AG08395 (cell line): ENCODE measurements around the gene CCDC126.
"Not testable (repeated sequence)": the region's sequence is repeated elsewhere in the genome, so short reads cannot be mapped to it uniquely, and the experiment has no call there.

ENCODE experiments used
- DNase-seq: peaks from one replicate; pipeline ENCODE4 v3.0.0; 2012; ENCODE audit warnings: mixed read lengths, low spot score

Gene CCDC126, protein sequence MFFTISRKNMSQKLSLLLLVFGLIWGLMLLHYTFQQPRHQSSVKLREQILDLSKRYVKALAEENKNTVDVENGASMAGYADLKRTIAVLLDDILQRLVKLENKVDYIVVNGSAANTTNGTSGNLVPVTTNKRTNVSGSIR

DNA sequence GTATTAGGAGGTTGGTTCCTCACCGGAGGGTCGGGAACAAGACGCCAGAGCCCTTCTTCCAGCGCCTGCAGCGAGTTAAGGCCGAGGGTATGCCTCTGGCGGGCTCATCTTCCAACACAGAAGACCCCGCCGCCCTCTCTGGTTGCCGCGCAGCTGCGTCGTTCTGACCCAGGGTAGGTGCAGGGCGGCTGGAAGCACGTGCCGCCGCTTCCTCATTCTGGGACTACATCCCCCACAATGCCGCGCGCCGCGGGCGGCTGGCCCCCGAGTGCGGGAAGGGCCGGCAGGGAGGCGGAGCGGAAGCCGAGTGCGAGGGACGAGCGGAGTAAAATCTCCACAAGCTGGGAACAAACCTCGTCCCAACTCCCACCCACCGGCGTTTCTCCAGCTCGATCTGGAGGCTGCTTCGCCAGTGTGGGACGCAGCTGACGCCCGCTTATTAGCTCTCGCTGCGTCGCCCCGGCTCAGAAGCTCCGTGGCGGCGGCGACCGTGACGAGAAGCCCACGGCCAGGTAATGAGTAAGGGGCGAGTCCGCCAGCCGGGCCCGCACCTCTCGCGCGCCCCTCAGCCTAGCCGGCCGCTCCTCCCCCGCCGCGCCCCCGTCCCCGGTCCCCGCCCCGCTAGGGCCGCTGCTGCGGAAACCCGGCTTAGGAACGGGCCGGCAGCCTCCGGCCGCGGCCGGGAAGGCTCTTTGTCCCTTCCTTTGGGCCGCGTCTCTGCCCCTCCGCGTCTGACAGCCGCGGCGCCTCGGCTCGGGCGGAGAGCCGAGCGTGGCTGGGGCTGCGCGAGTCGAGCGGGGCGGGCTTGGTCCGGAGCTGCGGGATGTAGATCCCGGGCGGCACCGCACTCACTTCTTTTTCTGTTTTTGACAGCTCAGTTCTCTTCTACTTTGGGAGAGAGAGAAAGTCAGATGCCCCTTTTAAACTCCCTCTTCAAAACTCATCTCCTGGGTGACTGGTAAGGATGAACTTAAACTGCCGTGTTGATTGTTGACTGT lies at the start of gene CCDC126:
TSS of gene CCDC126 (plus strand) at position 289 of the 998 bp plus-strand sequence. CDS start 13,934 bp downstream, outside the sequence.
- DNase-seq, result peak; percentile 94

DNA sequence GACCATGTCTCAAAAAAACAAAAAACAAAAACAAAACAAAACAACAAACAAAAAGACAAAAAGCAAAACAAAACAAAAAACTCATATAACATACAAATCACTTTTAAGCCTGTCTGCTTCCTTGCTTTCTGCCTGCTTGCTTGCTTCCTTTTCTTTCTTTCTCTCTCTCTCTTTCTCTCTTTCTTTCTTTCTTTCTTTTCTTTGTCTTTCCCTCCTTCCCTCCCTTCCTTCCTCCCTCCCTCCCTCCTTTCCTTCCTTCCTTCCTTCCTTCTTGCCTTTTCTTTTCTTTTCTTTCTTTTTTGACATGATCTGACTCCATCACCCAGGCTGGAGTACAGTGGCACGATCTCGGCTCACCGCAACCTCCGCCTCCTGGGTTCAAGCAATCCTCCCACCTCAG lies 49.5 kb upstream of the CCDC126 start:
- no peak for DNase-seq

DNA sequence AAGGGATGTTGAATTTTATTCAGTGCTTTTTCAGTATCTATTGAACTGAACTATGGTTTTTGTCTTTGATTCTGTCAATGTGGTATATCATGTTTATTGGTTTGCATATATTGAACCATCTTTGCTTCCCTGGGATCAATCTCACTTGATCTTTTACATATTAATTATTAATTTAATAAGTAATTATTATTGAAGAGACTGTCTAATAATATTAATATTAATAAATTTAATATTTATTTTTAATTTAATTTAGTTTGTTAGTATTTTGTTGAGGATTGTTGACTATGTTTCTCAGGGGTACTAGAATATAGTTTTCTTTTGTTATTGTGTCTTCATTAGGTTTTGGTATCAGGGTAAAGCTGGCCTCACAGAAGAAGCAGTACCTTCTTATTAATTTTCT lies 38.9 kb upstream of the CCDC126 start:
- no peak for DNase-seq

DNA sequence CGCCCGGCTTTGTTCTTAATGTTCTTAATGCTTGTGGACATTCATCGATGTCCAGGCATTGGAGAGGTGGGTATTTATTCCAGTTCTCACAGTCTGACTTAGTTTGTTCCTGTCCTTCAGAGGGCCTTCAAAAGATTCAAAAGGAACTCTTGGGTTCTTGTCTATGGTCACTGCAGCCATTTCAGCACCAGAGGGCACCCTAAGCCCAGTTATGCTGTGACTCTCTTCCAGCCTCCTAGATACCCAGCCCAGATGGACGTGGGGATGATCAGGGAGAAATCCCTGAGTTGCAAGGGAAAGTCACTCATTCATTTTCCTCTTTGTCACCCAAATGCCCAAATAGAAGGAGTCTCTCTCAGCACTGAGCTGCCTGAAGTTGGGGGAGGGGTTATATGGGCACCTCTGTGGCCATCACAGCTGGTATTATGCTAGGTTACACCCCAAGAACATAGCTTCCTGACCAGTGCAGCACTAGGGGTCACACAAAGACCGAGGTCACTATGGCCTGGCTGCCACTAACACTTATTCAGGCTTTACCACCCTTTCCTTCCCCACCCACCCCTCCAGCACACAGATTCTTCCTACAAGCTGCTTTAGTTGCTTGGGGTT lies 26.5 kb upstream of the CCDC126 start:
- DNase-seq, result peak; percentile 83

DNA sequence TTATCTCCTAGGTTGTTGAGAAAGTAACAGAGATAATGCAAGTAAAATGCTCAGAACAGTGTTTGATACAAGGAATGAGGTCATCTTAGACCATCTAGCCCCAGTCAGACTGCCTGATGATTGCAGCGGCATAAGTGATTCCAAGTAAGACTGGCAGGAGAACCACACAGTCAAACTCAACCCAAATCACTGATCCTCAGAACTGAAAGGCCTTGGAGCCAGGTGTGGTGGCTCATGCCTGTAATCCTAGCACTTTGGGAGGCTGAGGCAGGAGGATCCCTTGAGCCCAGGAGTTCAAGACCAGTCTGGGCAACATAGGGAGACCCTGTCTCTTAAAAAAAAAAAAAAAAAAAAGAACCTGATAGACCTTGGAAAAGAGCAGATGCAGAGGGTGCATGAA lies 15.2 kb upstream of the CCDC126 start:
- not testable (repeated sequence) for DNase-seq

DNA sequence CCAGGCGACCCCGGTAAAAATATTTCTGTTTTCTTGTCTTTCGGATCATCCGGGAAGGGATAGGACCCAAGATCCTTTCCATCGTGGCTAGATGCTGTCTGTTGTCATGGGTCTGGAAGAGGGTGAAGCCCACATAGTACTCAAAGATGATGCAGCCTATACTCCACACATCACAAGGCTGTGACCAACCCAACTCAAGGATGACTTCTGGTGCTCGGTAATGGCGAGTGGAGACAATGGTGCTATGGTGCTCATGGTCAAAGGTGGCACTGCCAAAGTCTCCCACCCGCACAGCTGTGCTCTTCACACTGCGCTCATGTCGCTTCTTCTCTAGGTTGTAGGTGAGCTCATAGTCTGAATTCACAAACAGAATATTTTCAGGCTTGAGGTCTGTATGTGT lies 11.9 kb upstream of the CCDC126 start:
- not testable (repeated sequence) for DNase-seq

DNA sequence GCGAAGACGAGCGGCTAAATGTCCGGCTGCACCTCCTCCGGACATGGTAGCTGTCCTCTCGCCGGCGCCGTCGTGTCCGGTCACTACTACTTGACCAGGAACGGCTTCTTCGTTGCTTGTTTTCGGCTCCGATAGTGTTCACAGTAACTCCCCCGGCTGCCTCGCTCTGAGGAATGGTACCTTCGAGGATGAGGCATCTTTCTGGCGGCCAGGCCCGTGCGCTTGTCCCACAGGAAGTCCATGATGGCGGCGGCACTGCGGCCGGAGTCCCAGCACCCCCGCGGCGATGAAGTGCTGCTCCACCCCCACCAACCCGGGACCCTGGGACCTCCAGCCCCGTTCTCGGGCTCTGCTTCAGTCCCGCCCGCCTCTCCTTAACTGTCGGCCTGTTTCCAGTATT lies 11.0 kb upstream of the CCDC126 start:
- DNase-seq, result no peak

DNA sequence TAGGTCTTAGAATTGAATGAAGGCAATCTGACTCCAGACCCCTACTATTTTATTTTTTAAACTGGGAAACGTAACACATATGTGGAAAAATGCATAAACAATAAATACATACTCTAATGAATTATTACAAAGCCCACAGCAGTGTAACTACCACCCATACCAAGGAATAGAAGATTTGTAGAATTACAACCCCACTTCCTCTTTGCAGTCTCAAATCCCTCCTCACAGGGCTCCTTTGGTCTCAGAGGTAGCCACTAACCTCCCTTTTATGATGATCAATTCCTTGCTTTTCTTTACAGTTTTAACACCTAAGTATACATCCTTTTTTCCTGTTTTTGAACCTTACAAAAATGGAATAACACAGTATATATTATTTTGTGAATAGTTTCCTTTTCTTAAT lies 6.7 kb upstream of the CCDC126 start:
- no peak for DNase-seq

DNA sequence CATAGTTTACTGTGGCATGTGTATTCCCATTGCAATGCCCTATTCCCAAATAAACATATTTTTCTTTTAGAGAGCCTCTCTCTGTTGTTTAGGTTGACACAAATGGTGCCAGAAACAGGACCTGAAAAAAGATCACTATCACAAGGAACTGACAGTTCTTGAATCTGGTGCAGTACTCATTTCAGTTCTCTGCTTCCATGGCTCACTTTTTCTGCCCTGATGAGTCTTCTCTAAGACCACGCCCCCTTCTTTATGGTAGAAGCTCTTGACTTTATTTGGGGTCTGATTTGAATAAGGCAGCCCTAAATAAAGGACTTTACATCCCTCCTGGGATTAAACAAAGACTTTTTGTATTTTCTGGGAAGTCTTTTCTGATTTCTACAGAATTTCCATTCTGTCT lies 3.5 kb upstream of the CCDC126 start:
- no peak for DNase-seq

DNA sequence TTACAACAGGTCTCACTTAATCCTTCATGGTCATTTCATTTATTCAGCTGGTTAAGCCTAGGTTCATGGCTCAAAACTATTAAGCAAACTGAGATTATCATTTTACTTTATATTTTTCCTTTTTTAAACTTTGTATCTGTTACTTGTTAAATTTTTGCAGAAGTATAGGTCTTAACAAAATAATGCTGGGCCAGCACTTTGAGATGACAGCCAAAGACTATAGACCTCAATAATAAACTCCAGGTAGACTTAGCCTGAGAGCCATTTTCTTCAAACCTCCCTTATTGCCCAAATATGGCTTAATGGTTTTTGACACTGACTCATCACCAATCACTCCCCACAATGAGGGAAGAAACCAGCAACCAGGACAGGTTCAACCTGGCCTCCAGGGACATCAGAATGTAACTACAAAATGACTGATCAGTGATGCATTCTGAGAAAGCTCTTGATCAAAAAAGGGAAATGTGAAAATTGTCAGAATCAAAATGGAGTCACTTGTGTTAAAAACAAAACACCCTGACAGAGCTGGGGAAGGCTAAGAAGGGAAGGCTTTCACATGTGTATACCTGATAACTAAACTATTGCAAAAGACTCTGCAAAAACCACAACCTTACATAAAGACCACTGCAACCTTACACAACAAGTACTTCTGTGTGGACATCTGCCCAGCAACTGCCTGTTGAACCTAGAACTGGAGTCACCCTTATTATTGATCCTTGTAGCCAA lies 2.1 kb upstream of the CCDC126 start:
- no peak for DNase-seq

DNA sequence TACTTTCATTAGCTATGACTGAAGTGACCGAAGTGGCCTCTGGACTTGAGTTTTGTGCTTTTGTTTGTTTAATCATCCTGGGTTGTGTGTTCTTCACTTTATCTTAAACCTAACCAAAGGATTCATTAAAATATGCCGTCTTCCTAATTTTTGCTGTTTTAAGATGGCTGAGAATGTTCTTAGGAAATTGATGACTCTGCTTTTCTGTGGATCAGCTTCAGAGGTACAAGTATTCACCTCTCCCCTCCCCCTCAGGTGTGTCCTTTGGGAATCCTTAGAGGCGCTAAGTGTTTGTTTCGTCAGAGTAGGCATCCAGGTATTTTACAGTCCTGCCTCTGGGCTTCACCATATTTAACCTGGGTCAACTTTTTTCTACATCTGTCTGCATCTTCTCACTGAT lies 1.1 kb downstream of the CCDC126 start:
- DNase-seq, result no peak

DNA sequence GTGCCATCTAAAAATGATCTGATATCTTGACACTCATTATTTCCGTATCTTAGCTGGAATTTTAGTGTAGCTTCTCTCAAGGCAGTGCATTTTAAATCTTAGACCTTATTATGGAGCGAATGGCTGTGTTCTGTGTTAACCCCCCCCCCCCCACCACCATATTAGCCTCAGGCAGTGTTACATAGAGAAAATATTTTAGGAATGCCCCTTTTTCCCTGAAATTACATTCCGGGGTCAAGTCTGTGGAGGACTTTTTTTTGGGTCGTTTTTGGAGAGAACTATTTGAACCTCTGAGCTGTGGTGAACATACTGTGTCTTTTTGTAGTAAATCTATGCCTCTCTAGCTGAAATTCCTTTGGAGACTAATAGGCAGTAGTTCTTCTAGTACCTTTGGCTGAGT lies 3.1 kb downstream of the CCDC126 start:
- peak; percentile 24 for DNase-seq

DNA sequence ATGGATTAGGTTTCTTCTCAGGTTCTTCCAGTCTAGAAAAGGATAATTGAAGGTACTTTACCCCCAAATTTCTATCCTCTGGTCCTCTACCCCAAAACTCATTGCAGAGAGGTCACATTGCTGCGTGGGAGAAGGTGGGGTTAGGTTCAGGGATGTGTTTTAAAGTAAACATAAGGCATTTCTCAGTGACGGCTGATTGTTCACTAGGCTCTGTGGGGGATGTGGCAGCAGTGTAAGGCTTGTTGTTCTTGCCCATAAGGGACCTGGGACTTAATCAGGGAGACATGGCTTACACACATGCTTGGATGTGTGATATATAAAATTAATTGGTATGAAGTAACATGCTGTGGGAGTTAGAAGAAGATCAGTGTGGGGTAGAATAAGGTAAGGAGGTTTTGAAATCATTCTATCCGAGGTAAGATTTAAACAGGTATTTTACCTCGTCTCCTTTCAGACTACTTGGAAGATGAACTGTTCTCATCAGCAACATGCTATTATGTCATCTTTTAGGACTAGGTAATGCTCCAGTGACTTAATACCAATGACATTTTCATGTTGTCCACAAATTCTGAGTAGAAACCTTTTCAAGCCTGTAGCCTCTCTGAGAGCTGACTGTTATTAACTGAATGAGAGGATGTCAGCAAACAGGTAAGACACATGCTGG lies 6.6 kb downstream of the CCDC126 start:
- no peak for DNase-seq

DNA sequence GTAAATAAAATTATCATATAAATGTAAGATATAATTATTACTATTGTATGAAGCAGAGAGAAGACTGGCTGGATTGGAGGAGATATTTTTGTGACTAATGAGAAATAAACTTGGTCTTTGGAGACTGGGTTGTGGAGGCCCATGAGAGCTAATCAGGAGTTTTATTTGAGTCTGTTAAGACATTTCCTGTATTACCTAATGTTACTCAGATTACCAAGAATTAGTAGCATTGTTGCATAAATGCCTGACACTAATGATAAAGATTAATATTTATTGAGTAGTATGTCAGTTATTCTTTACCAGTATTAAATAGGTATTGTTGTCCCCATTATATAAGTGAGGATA lies 7.1 kb downstream of the CCDC126 start:
- DNase-seq, result peak; percentile 11

DNA sequence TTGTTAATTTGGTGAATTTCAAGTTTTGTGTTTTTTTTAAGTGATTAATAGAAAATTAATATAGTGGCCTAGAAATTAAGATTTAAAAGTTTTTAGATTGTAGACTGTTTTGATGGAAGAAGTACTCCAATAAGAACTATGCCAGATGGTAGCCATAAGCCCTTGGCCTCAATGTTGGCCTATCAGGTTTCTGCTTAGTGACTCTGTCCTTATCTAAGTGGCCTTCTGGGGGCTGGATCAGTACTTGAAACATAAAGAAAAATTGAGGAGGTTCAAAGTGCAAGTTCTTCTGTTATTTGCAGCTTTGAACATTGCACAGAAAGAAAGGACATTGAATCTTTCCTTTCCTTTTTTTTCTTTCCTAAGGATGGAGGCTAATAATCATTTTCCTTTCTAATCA lies 9.9 kb downstream of the CCDC126 start:
- no peak for DNase-seq

DNA sequence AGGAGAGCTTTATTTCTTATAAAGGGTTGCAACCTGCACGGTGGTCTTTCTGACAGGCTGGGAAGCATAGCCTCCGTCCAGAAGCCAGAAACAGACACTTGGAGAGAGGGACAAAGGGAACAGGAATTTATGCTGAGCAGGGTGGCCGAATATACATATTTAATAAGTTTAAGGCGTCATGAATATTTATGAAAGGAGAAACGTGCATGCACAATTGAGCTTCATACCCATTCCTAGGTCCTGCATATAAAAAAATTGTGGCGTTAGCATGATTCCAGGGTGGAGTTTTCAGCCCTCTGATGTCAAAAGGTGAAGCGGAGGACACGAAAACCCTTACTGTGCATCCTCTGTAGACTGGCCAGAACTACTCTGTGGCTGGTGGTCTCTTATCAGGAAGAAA lies 10.7 kb downstream of the CCDC126 start:
- no peak for DNase-seq

DNA sequence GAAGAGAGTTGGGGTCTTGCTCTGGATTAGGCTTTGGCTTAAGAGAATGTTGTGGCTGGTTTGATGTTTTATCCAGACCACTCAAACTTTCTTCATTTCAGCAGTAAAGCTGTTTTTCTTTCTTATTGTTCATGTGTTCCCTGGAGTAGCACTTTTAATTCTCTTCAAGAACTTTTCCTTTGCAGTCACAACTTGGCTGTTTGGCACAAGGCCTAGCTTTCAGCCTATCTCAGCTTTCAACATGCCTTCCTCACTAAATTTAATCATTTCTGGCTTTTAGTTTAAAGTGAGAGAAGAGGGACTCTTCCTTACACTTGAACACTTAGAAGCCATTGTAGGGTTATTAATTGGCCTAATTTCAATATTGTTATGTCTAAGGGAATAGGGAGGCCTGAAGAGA lies 18.1 kb downstream of the CCDC126 start:
- no peak for DNase-seq

DNA sequence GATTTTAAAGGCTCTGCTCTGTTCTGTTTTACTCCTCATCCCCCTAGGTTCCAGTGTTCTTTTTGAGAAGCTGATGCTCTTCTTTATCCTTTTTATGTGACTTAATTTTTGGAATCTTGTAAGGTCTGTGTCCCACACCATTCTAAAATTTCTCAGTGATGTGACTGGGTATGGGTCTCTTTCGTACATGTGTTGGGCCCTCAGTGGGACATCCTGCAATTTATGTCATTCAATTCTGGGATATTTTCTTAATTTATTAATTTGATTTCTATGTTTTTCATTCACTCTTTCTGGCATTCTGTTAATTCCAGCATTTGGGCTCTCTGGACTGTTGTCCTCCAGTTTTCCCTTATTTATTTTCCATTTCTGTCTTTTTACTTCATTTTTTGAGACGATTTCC lies 19.4 kb downstream of the CCDC126 start:
- DNase-seq, result no peak

DNA sequence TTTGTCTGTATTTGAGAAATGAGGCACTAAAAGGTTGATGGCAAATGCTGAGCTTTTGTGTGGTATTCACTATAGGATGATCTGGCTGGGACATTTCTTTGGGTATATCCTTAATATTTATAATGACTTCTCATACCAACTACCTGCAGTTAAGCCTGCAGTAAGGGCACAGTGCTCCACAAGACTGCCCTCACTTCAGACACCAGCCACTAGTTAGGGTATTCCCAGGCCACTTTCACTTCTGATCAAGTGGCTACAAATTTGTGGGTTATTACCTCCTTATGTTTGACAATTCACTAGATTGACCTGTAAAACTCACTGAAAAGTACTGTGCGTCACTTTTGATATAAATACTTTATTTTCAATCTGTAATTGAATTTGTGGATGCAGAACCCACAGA lies 20.3 kb downstream of the CCDC126 start:
- DNase-seq, result no peak

DNA sequence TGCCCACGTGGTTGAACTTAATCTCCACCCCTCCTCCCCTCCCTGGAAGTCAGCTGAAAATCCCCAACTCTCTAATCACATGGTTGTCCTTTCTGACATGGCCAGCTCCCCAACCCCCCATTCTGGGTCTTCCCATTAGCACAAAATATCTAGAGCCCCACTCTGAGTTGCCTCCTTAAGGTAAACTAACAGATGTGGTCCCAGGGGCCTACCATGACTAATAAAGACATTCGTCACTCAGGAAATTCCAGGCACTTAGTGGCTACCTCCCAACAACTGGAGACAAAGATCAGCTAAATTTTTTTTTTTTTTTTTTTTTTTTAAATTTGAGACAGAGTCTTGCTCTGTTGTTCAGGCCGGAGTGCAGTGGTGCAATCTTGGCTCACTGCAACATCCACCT lies 21.1 kb downstream of the CCDC126 start:
- no peak for DNase-seq

DNA sequence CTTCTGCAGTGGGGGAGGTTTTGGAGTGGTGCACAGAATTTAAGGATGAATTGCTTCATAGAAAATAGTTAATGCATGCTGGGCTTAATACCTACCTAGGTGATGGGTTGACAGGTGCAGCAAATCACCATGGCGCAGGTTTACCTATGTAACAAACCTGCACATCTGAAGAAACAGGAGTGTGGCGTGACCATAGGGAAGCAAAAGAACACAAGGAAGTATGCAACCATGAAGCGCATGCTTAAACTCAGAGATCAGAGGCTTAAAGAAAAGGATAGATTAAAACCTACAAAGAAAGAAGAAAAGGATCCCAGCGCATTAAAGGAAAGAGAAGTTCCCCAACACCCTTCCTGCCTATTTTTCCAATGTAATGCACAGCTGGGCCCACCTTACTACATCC lies 22.0 kb downstream of the CCDC126 start:
- no peak for DNase-seq

DNA sequence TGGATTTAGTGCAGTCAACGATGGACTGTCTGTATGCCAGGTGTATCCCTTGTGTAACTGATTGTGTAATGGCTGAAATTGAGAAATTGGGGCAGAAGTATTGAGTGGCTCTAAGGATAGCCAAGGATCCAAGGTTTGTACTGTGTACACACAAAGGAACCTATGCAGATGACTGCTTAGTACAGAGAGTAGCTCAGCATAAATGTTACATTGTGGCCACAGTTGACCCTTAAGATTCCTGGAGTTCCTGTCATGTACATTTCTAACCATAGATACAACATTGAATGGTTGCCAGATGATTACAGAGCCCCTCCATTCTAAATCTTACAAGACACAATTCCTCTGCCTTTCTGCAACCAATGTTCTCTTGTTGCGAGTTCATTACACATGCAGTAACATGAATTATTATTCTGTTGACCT lies 25.3 kb downstream of the CCDC126 start:
- no peak for DNase-seq
